Activated effector memory CD4-positive, alpha-beta T cell treated with anti-CD3 and anti-CD28 coated beads, Interleukin-2, amount 50 U/mL, for 16 hours (primary cell): ENCODE measurements around the gene HES4.
"Not testable (repeated sequence)": the region's sequence is repeated elsewhere in the genome, so short reads cannot be mapped to it uniquely, and the experiment has no call there.

Experiments
- DNase-seq: peaks from one replicate; pipeline ENCODE4 v3.0.0-alpha.2; 2020

Gene HES4

GRCh38 chr1:978835-979743 lies 20.8 kb downstream of the HES4 start:
- DNase-seq: no peak

GRCh38 chr1:978069-978834 lies 21.6 kb downstream of the HES4 start:
- DNase-seq: no peak

- DNase-seq: not testable (repeated sequence)
Measured at GRCh38 chr1:976791-977190, 23.1 kb downstream of the HES4 start.

- peak; percentile 88 for DNase-seq
Measured at GRCh38 chr1:975896-976683, 23.8 kb downstream of the HES4 start.

- no peak for DNase-seq
Measured at GRCh38 chr1:975365-975764, 24.5 kb downstream of the HES4 start.

GRCh38 chr1:974687-975328 lies 25.1 kb downstream of the HES4 start:
- DNase-seq: no peak

GRCh38 chr1:974293-974640 lies 25.6 kb downstream of the HES4 start:
- DNase-seq: no peak

GRCh38 chr1:973459-974292 lies 26.2 kb downstream of the HES4 start:
- DNase-seq: no peak

- DNase-seq: no peak
Measured at GRCh38 chr1:972726-973458, 27.0 kb downstream of the HES4 start.

- DNase-seq: no peak
Measured at GRCh38 chr1:971751-972506, 28.0 kb downstream of the HES4 start.

GRCh38 chr1:970973-971730 lies 28.7 kb downstream of the HES4 start:
- DNase-seq: no peak

GRCh38 chr1:970242-970972 lies 29.5 kb downstream of the HES4 start:
- DNase-seq: no peak

- DNase-seq: no peak
Measured at GRCh38 chr1:969260-969855, 30.5 kb downstream of the HES4 start.

- DNase-seq: no peak
Measured at GRCh38 chr1:967466-968343, 32.2 kb downstream of the HES4 start.

- DNase-seq: peak; percentile 93
Measured at GRCh38 chr1:966704-967300, 33.1 kb downstream of the HES4 start.

- DNase-seq: peak; percentile 70
Measured at GRCh38 chr1:966135-966703, 33.7 kb downstream of the HES4 start, which contains the start of gene PLEKHN1. Gene PLEKHN1, plus strand, starts transcription at chr1:966482. Its CDS starts 50 bp downstream, at chr1:966532.
